Esophagus muscularis mucosa (tissue), 4 donors: ENCODE results near the gene P2RY6.

Source experiments
- CTCF ChIP-seq, 3 experiments: fragments of 200-600 bp in 2 of 3; fragments of 450-650 bp in 1 of 3; sonication (generic) in 2 of 3; IDR thresholded peaks; one replicate each; pipeline ENCODE4 v1.5.1; 2017 to 2019; ENCODE audit warnings: antibody characterized with exemption in 3 of 3, mild to moderate bottlenecking in 2 of 3, moderate library complexity in 1 of 3
- EP300 ChIP-seq: sonication (generic); formaldehyde crosslinking; IDR thresholded peaks from one replicate; pipeline ENCODE4 v1.6.1; 2017; ENCODE audit warnings: antibody characterized with exemption
- POLR2AphosphoS5 ChIP-seq, 2 donors: sonication (generic); formaldehyde crosslinking; IDR thresholded peaks; one replicate each; pipeline ENCODE4 v1.6.1; 2017; ENCODE audit warnings: antibody characterized with exemption in 2 of 2

DNA sequence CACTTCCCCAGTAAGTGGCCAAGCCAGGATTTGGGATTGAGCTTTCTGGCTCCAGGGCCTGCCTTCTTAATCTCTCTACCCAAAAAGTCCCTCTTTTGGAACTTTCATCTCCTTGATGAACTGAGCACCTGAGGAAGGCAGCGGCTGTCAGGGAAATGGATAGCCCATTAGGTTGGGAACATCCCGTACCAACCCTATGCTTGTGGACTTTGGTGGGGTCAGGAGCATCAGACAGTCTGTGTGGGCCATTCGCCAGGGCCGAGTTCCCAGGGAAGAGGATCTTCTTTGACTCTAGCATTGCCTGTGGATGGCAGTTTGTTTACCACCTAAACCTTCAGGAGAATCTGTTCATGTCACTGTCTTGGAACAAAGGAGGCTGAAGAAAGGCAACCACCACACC is 66.1 kb downstream of the P2RY6 start:
- TF ChIP-seq POLR2AphosphoS5 (IDR thresholded peaks at IDR 0.05): peak; percentile 82 to 83
- TF ChIP-seq EP300: peak; percentile 73
- no peak for TF ChIP-seq CTCF (IDR thresholded peaks at IDR 0.05)
